Stomach smooth muscle (tissue), 2 donors: Measurements from ENCODE around the gene SLC25A23.

ENCODE experiments used
- H3K27ac ChIP-seq: one replicate; pipeline ENCODE4 v1.7.0; 2013; ENCODE audit warnings: mild to moderate bottlenecking, low read length, inconsistent platforms
- H3K27me3 ChIP-seq, 2 donors: one replicate each; pipeline ENCODE4 v1.7.0; 2013; ENCODE audit warnings: low read length in 2 of 2; ENCODE audit not compliant: insufficient read depth in 2 of 2, control insufficient read depth in 1 of 2
- H3K36me3 ChIP-seq, 2 donors: one replicate each; pipeline ENCODE4 v1.7.0; 2013; ENCODE audit warnings: low read length in 2 of 2; ENCODE audit not compliant: control insufficient read depth in 2 of 2, insufficient read depth in 2 of 2
- H3K4me1 ChIP-seq: one replicate; pipeline ENCODE4 v1.7.0; 2013; ENCODE audit warnings: low read length; ENCODE audit not compliant: control insufficient read depth, insufficient read depth
- H3K4me3 ChIP-seq, 2 donors: one replicate each; pipeline ENCODE4 v1.7.0; 2013; ENCODE audit warnings: low read length in 2 of 2
- H3K9ac ChIP-seq, 2 donors: one replicate each; pipeline ENCODE4 v1.7.0; 2013; ENCODE audit warnings: low read length in 2 of 2, mild to moderate bottlenecking in 1 of 2
- H3K9me3 ChIP-seq, 2 donors: one replicate each; pipeline ENCODE4 v1.7.0; 2013; ENCODE audit warnings: low read length in 2 of 2; ENCODE audit not compliant: control insufficient read depth in 2 of 2
- donor health status: healthy.
- donor health status: Pancreatic carcinoma.

SLC25A23 gene

GRCh38 chr19:6421075-6422014 is 38.2 kb downstream of the SLC25A23 start:
- H3K4me3 ChIP-seq: peak overlapping the region in 1 of 2 donors; percentile 15
- no peak overlapping the region for H3K27ac ChIP-seq
- peaks cover 43 to 44% of the 10 kb centered on the region in 2 donors for H3K36me3 ChIP-seq
- peak overlapping the region in 1 of 2 donors; percentile 27 for H3K9ac ChIP-seq
- H3K27me3 ChIP-seq: no peaks in the 10 kb centered on the region
- H3K9me3 ChIP-seq: peaks cover 0 to 4% of the 10 kb centered on the region in 2 donors
- peaks cover 34% of the 10 kb centered on the region for H3K4me1 ChIP-seq

GRCh38 chr19:6418562-6418932 is 41.0 kb downstream of the SLC25A23 start:
- Histone ChIP-seq H3K9me3 (no peaks in the 10 kb centered on the region), H3K9ac (no peak overlapping the region), H3K4me1 (peaks cover 26% of the 10 kb centered on the region), H3K4me3 (no peak overlapping the region), H3K27me3 (no peaks in the 10 kb centered on the region), H3K27ac (no peak overlapping the region), H3K36me3 (peaks cover 56 to 59% of the 10 kb centered on the region in 2 donors)

GRCh38 chr19:6417713-6418561 is 41.7 kb downstream of the SLC25A23 start:
- Histone ChIP-seq H3K27me3 (no peaks in the 10 kb centered on the region), H3K9me3 (no peaks in the 10 kb centered on the region), H3K36me3 (peaks cover 56 to 59% of the 10 kb centered on the region in 2 donors), H3K4me1 (peaks cover 20% of the 10 kb centered on the region), H3K27ac (no peak overlapping the region), H3K4me3 (no peak overlapping the region), H3K9ac (no peak overlapping the region)

GRCh38 chr19:6416658-6417405 is 42.8 kb downstream of the SLC25A23 start:
- H3K36me3 ChIP-seq: peaks cover 56 to 59% of the 10 kb centered on the region in 2 donors

GRCh38 chr19:6415591-6416190 is 43.9 kb downstream of the SLC25A23 start:
- Histone ChIP-seq H3K9me3 (no peaks in the 10 kb centered on the region), H3K36me3 (peaks cover 54 to 55% of the 10 kb centered on the region in 2 donors), H3K27me3 (no peaks in the 10 kb centered on the region), H3K9ac (no peak overlapping the region), H3K4me1 (peaks cover 11% of the 10 kb centered on the region), H3K27ac (no peak overlapping the region), H3K4me3 (no peak overlapping the region)

More at GRCh38 chr19:6416658-6417405, 42.8 kb downstream of the SLC25A23 start:
- no peak overlapping the region for H3K27ac ChIP-seq
- no peaks in the 10 kb centered on the region for H3K9me3 ChIP-seq
- H3K4me1 ChIP-seq: peaks cover 14% of the 10 kb centered on the region
- no peak overlapping the region for H3K4me3 ChIP-seq
- no peaks in the 10 kb centered on the region for H3K27me3 ChIP-seq
- no peak overlapping the region for H3K9ac ChIP-seq

- H3K36me3 ChIP-seq: peaks cover 49 to 52% of the 10 kb centered on the region in 2 donors
- H3K27me3 ChIP-seq: no peaks in the 10 kb centered on the region
- H3K9me3 ChIP-seq: no peaks in the 10 kb centered on the region
- peaks cover 11% of the 10 kb centered on the region for H3K4me1 ChIP-seq
- no peak overlapping the region for H3K9ac ChIP-seq
- no peak overlapping the region for H3K27ac ChIP-seq
- H3K4me3 ChIP-seq: no peak overlapping the region
Measured at GRCh38 chr19:6414793-6415590, 44.6 kb downstream of the SLC25A23 start.

- Histone ChIP-seq H3K27ac (no peak overlapping the region), H3K4me1 (peaks cover 7% of the 10 kb centered on the region), H3K27me3 (no peaks in the 10 kb centered on the region), H3K36me3 (peaks cover 39 to 43% of the 10 kb centered on the region in 2 donors), H3K9ac (no peak overlapping the region), H3K9me3 (no peaks in the 10 kb centered on the region), H3K4me3 (no peak overlapping the region)
Measured at GRCh38 chr19:6413721-6414643, 45.6 kb downstream of the SLC25A23 start.

GRCh38 chr19:6413291-6413690 is 46.3 kb downstream of the SLC25A23 start:
- H3K9me3 ChIP-seq: no peaks in the 10 kb centered on the region
- H3K27me3 ChIP-seq: no peaks in the 10 kb centered on the region
- peaks cover 7% of the 10 kb centered on the region for H3K4me1 ChIP-seq
- H3K36me3 ChIP-seq: peaks cover 32 to 36% of the 10 kb centered on the region in 2 donors
- H3K27ac ChIP-seq: no peak overlapping the region
- H3K9ac ChIP-seq: no peak overlapping the region
- no peak overlapping the region for H3K4me3 ChIP-seq
